ENCODE results near the gene CD300C.

Gene CD300C

GRCh38 chr17:74497471-74497870, 48.4 kb downstream of the CD300C start:
- Mint-ChIP-seq H3K4me3 (no peak overlapping the region), H3K27ac (no peak overlapping the region), H3K4me1 (no peaks in the 10 kb centered on the region), H3K36me3 (no peaks in the 10 kb centered on the region), H3K27me3 (peaks cover 0 to 11% of the 10 kb centered on the region in 2 donors), H3K9me3 (no peaks in the 10 kb centered on the region)
- DNase-seq (no peak), ATAC-seq (replicated peaks) (no peak)

GRCh38 chr17:74493331-74493833, 52.5 kb downstream of the CD300C start:
- H3K4me3 Mint-ChIP-seq, result no peak overlapping the region
- H3K27me3 Mint-ChIP-seq, result peaks cover 8% of the 10 kb centered on the region in 2 donors
- H3K27ac Mint-ChIP-seq, result no peak overlapping the region
- no peaks in the 10 kb centered on the region for H3K4me1 Mint-ChIP-seq
- peaks cover 3 to 7% of the 10 kb centered on the region in 2 donors for H3K36me3 Mint-ChIP-seq
- ATAC-seq (replicated peaks) (peak; percentile 74 to 78), DNase-seq (peak; percentile 29)
- peaks cover 0 to 5% of the 10 kb centered on the region in 2 donors for H3K9me3 Mint-ChIP-seq

- Mint-ChIP-seq H3K4me3 (no peak overlapping the region), H3K36me3 (peaks cover 3 to 7% of the 10 kb centered on the region in 2 donors), H3K27ac (no peak overlapping the region), H3K4me1 (no peaks in the 10 kb centered on the region), H3K27me3 (peaks cover 3 to 8% of the 10 kb centered on the region in 2 donors), H3K9me3 (peaks cover 0 to 5% of the 10 kb centered on the region in 2 donors)
- no peak for DNase-seq
- ATAC-seq (replicated peaks), result peak; percentile 45 to 48
These were observed 54.3 kb downstream of the CD300C start for GRCh38 chr17:74491626-74492025.
